NCI-H2107 (cell line): ENCODE data around the gene LRRC4B.
A peak's percentile ranks its signal among the peaks of the same experiment; 100 is the strongest.
"Not testable (repeated sequence)": the region's sequence is repeated elsewhere in the genome, so short reads cannot be mapped to it uniquely, and the experiment has no call there.

Source experiments
- DNase-seq: peaks from one replicate; lab custom pipeline; 2025; lab: John Stamatoyannopoulos, UW

Gene LRRC4B

DNA sequence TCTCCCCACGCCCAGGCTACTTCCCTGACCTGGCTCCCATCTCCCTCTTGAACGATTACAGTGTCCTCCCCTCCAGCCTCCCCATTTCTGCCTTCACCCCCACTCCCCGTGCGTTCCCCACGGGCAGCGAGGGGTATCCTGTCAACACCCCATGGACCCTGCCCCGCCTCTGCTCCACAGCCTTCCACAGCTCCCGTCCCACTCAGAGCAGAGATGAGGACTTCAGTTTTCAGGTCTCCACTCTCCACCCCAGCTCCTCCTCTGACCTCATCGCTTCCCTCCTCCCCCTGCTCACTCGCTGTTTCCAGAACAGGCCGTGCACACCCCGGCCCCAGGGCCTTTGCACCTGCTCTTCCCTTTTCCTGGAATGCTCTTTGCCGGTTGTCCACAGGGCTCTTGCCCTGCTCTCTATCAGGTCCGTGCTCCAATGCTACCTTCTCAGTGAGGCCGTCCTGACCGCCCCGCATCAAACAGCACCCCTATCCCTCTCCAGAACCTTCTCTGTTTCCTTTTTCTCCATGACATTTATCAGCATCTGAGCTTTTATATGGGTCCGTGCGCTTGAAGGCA lies 15.0 kb downstream of the LRRC4B start:
- DNase-seq: no peak

DNA sequence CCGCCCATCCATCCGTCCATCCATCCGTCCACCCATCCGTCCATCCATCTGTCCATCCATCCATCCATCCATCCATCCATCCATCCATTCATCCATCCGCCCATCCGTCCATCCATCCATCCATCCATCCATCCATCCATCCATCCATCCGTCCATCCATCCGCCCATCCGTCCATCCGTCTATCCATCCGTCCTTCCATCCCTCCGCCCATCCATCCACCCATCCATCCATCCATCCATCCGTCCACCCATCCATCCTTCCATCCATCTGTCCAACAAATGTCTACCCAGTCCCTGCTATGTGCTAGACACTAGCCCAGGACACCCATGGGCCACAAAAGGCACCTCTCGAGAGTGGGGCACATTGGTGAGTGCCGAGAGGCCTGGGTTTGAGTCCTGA lies 15.7 kb downstream of the LRRC4B start:
- DNase-seq: no peak

DNA sequence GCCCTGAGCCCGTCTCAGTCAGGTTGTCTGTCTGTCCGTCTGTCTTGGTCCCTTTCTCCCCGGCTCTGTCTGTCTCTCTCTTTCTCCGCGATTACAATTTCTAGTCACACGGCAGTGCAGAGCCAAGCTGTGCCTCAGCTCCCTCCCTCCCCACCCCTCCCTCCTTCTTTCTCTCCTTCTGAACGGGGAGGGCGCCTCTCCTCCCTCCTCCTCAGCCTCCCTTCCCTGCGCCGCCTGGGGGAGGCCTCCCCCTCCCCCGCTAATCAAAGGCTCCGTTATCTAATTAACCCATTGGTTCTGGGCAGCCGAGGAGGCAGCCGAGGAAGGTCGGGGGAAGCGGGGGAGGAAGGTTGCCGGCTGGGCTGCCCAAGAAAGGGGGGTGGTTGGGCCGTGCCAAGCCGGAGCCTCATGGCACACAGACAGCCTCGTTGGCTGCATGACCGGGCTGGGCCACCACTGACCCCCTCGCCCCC lies 16.5 kb downstream of the LRRC4B start:
- DNase-seq: no peak

DNA sequence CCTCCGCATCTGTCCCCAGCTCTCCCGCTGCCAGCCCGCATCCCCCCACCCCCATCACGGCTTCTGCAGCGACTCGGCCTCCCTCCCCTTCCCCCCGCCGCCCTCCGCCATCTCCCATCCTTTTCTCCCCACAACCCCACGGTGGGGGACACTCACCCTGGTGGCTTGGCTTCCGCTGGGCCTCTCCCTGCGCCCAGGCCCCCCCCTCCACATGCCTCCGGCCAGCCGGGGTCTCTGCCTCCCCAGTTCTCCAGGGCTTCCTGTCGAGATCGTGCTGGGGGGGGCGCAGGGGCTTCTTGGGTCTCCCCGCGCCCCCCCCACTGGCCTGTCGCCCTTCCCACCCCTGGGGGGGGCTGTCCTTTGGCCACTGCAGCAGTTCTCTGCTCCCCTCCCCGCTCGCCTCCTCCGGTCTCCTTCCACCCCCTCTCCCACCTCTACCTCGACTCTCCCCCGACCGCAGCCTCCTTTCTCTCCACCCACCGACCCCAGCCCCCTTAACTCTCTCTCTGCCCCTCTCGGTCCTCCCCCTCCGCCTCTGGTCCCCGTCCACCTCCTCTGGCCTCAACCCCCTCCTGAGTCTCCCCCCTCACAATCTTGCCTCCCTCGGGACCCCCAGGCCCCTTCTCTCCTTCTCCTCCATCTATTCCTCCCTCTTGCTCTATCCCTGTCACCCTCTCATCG lies 17.1 kb downstream of the LRRC4B start:
- DNase-seq: no peak

DNA sequence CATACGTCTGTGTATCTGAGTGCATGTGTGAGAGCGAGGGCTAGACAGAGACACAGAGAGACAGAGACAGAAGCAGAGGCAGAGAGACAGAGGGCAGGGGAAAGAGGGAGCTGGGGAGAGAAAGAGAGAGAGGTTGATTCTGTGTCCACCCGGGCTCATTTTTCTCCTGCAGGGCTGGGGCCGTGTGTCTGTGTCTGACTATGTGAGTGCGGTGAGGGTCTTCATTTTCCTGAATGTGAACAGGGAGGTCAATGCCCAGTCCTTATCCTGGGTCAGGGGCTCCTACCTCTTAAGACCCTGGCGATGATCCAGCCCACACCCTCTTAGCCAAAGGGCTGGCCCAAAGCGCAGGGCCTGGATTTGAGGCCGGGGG lies 17.7 kb downstream of the LRRC4B start:
- no peak for DNase-seq

DNA sequence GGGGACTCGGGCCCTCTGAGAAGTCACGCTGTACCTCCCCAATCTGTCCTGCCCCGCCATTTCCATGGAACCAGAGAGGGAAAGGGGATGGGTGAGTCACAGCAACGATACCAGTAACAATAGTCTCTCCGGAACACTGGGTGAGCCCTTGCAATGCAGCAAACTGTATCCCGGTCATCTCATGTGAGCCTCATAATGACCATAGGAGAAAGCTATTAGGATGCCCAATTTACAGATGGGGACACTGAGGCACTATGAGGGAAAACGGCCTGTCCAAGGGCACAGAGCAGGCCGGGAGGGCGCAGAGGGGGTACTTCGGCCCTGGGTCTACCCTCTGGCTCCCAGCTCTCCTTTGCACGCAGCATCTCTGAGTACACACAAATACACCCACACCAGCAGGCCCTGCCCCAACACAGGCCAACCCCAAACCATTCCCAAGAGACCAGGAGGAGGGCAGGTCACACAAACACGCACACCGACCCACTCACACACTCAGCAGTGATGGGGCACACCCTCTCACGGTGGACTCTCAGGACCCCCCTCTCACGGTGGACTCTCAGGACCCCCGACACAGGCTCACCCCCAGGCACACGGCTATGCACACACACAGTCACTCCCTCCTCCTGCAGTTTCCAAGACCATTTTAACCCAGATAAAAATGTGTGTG lies 18.2 kb downstream of the LRRC4B start:
- no peak for DNase-seq

DNA sequence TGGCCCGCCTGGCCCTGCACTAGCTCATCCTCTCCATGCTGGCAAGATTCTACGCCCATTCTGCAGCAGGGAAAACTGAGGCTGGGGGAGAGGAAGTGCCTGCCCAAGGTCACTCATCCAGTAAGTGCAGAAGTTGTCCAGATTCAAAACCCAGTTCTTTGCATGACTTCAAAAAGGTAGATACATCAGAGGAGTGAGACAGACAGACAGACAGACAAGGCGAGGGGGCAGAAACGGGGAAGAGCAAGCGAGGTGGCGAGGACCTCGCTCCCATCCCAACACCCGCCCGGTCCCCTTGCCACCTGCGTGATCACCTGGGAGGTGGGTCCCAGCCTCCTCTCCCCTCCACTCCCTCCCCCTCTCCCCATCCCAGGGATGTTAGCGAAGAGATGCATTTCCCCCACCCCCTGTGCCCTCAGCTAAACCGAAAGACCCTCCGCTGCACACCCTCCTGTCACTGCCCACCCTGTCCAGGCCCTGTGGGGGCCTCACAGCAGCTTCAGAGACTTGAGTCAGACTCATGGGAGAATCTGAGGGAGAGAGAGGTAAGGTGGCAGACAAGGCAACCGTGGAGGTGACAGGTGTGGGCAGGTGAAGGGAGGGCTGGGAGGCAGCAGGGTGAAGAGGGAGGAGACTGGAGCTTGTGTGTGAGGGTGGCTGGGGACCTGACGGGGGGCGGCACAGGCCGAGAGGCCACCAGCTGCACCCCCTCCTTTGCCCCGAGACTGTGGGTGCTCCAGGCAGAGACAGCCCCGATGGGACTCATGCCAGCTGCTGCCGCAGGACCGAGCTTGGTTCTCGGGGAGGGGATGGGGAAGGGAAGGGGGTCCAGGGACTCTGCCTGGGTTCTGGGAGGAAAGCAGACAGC lies 18.9 kb downstream of the LRRC4B start:
- DNase-seq: no peak

DNA sequence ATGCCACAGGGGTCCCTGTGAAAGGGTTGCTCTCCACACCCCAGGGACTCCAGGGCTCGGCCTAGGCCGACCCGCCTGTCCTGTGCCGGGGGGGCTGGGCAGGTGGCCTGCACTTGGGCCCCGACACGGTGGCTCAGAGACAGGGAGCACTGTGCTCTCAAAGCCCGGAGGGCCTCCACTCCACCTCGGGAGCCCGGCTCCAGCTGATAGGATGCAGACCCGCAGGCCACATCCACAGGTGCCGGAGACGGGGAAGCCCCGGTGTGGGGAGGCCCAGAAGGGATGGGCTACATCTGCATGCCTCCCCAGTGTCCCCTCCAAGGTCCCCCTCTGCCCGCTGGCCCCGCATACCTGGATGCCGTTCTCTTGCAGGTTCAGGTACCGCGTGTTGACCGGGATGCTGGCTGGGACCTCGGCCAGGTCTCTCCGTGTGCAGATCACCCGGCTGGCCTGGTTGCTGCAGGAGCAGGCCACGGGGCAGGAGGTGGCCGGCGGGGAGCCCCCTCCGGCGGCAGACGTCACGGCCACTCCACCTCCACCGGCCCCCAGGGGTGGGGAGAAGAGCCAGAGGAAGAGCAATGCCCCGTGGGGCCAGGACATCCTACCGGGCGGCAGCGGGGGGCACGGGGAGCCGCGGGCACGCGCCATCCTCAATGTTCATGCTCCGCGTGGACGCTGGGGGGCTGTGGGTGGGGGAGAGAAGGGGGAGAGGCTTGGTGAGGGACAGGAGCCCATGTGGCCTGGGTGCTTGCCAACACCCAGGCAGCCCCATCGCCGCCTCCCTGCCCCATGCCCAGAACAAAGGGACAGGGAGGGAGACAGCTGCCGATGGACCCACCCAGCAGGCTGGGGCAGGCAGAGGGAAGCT lies 19.8 kb downstream of the LRRC4B start:
- no peak for DNase-seq

DNA sequence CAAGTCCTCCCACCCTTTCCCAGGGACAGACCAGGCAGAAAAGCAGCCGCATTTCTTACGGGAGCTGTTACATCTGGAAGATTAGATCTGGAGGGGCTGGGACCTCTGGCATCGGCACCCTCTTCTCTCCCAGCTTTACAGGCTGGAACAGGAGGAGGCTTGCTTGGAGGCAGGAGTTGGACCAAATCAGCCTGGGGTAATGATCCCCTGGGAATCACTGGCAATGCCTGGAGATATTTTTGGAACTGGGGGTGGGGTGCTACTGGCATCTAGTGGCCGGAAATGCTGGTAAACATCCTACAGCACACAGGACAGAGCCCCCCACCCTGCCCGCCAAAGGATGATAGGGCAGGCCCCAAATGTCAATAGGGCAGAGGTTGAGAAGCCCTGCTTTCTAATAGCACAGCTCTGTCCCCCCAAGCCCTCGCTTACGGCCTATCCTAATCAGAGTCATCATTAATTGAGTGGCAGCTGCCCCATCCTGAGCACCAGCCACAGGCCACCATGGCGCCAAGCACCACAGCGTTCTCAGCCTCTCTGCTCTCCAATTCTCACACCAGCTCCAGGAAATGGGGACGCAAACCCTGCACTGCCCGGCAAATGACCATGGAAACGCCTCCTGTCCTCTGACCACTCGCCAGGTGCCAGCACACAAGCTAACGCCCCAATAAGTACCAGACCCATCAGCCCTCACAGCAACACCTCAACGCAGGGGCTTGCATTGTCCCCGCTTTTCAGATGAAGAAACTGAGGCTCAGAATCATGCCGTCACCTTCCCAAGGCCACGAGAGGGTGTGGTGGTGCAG lies 20.6 kb downstream of the LRRC4B start:
- DNase-seq: no peak

DNA sequence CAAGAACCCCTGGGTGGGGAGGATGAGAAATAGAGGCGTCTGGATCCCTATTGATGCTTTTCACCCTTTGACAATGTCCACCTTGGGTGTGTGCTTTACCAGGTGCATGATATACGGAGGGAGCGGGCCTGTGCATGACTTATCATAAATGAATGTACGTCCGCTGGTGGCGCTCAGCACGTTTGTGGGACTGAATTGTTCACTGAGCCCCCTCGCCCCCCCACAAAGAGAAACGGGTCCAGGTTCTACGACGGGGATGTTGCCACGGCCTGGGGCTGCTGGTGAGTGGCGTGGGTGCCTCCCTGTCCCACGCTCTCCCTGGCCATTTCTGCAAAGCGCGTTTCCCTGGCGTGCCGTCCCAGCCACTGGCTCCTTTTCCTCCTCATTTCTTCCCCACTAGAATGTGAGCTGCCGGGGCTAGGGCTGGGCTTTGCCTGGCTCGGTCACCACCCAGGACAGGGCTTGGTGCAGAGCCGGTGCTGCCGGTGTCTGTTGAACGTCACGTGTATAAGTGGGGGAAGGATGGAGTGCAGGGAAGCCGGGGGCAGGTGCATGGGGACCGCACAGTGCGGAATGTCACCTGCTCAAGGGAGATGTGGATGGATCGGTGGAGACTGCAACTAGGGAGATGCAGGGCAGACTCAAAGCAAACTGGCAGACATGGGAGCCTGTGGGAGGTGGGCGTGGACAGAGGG lies 21.6 kb downstream of the LRRC4B start:
- no peak for DNase-seq

DNA sequence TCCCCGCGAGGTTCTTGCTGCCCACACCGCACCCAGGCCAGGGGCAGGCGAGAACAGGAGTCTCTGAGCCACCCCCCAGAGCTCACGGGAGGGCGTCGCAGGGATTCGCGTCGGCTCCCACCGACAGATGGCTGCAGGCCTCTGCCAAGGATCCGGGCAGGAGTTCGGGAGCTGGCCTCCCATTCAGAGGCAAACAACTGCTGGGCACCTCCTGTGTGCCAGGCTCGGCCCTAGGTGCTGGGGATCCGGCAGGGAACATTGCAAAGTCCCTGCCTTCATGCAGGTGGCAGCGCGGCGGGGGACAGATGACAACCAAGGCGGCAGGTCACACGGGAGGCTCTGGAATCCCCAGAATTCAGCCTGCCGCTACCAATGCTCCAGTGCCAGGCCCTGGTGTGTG lies 25.3 kb downstream of the LRRC4B start:
- no peak for DNase-seq

DNA sequence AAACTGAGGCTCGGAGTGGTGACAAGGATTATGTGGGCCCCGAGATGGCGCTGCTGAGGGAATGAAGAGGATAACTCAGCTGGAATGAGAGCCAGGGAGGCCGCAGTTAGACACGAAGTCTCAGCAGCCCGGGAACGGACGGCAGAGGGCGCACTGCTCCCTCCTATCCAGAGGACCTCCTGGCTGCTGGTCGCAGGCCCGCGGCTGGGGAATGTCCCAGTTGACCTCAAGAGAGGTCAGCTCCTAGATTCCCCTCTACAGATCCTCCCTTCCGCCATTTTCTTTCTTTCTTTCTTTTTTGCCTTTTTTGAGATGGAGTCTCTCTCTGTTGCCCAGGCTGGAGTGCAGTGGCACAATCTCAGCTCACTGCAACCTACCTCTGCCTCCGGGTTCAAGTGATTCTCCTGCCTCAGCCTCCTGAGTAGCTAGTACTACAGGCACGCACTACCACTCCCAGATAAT lies 30.4 kb downstream of the LRRC4B start:
- peak; percentile 49 for DNase-seq

DNA sequence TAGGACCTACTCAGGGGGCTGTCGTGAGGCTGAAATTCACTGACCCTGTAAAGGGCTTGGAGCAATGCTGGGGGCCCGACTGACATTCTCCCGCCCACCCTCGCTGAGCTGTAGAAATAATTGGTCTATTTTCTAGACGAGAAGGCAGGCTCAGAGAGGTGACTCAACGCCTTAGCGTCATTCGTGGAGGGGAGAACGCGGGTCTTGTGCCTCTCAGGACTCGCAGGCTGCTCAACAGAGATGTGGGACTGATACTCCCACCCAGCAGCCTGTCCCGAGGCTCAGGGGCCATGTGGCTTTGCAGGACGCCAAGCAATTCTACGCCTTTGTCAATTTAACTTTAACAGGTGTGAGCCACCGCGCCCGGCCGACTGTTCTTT lies 30.9 kb downstream of the LRRC4B start:
- DNase-seq: no peak

DNA sequence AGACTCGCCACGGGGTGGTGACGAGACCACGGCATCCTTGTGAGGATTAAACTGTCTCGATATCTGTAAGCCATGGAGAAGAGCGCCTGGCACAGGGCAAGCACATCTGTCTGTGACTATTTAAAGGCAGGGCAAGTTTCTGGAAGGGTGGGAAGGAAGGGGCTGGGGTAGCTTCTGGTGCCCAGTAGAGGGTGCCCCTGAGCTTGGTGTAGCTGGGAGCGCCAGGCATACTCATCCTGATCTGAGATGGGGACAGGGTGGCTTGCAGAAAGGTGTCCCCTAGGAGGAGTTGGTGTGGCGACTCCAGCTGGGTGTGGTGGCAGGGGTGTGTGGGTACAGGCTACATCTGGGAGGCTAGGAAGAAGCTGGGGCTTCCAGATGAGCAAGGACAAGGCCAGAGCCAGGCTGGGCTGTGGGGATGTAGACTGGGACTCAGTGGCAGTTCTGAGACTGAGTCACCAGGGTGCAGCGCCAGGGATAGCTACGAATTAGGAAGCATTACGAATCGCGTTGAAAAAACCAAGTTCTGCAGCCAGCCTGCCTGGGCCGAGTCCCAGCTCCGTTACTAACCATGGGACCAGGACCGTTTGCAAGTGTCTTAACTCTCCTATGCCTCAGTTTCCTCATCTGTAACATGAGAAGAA lies 31.5 kb downstream of the LRRC4B start:
- DNase-seq: no peak

DNA sequence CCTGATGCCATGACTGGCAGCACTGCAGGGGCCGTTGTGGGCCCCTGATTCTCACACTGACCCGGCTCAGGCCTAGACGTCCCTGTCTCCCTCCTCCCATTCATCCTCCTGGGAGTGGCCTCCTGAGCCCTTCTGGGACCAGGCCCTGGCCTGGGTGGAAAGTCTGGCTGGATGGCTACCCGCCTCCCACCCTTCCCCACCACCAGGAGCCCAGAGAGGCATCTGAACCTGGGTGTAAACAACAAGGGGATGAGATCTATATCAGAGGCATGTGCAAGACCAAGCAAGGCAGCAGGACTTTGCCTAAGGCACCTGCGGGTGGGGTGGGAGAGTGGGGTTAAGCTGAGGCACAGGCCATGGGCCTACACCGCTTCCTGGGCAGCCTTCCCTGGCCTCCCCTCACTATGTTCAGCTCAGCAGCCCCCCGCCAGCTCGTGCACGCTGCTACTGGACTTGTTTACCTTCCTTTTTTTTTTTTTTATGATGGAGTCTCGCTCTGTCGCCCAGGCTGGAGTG lies 32.5 kb downstream of the LRRC4B start:
- DNase-seq: no peak

DNA sequence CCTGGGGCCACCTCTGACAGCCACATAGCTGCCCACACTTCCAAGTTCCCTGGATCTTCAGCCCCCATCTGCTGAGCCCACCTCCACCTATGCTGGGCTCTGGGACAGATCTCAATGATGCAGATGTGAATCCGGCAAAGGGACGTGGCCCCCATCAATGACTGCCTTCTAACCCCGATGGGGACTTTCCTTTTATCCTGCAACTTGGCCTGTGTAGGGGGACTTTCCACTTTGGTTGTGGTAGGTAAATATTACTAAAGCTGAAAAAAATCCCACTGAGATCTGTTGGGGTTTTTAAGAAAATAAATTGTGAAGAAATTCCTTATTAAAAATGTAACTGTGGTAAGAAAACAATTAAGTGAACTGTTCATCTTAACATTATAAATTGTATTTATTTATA lies 33.8 kb downstream of the LRRC4B start:
- DNase-seq: no peak

DNA sequence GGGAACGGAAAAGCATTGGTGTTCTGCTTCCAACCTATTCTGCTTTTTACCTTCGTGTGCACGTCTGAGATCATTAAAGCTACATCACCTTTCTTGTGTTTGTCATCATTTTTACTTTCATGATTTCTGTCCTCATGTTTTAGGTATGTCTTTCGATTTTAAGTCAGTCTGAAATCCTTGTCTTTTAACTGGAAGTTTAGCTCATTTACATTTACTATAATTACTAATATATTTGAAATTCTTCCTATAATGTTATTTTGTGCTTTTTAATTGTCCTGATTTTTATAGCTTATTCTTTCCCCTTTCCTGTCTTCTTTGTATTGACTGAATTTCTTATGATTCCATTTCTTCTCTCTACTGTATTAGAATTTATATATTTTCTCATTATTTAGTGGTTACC lies 35.3 kb downstream of the LRRC4B start:
- no peak for DNase-seq

DNA sequence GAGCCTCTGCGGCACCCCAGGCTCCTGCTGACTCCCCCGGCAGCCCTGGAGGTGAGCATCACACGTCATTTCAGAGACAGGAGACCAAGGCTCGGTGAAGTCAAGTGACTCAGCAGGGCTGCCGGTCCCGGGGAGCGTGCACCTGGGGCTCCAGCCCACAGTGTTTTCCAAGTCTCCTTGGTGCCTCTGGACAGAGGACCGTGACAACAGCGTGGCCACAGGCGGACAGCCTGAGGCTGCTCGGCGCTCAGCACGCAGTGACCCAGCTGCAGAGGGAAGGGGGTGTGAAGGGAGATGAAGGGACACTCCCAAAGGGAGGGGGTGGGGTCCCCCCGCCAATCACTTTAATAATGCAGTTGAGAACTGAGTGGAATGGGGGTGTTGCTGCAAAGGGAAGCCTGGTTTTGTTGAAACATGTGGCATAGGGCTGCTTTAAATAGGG lies 37.0 kb downstream of the LRRC4B start:
- no peak for DNase-seq

DNA sequence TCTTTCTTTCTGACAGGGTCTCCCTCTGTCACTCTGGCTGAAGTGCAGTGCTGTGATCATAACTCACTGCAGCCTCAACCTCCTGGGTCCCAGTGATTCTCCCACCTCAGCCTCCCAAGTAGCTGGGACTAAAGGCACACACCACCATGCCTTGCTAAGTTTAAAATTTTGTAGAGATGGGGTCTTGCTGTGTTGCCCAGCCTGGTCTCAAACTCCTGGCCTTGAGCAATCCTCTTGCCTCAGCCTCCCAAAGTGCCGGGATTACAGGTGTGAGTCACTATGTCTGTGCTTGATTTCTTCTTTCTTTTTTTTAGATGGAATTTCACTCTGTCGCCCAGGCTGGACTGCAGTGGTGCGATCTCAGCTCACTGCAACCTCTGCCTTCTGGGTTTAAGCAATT lies 40.2 kb downstream of the LRRC4B start:
- not testable (repeated sequence) for DNase-seq
